CD4-positive, alpha-beta memory T cell (primary cell): ENCODE results near the gene PIEZO1. TPM values are rescaled to one million over a fixed set of nuclear protein-coding genes. Genes with fewer than 3 reads are reported as not detected.
"Not testable (repeated sequence)": the region's sequence is repeated elsewhere in the genome, so short reads cannot be mapped to it uniquely, and the experiment has no call there.

Experiments
- CTCF ChIA-PET: fragments of 350-600 bp; sonication (Branson Sonifier 250); formaldehyde crosslinking; loops from one replicate; lab custom pipeline; 2021; ENCODE audit warnings: inconsistent platforms; ENCODE audit not compliant: partially characterized antibody; lab: Charles Lee
- POLR2A ChIA-PET: fragments of 350-600 bp; sonication (Branson Sonifier 250); formaldehyde crosslinking; loops from one replicate; lab custom pipeline; 2021; ENCODE audit not compliant: partially characterized antibody; lab: Charles Lee
- DNase-seq, 5 donors: peaks; one replicate each; pipeline versions ENCODE4 v3.0.0 to v3.0.0-alpha.2; 2020 to 2022; ENCODE audit warnings: mixed read lengths in 1 of 5
- H3K27ac ChIP-seq: one replicate; pipeline ENCODE4 v1.7.0; 2013; ENCODE audit warnings: low read depth, low read length
- H3K27me3 ChIP-seq: 2 replicates; pipeline ENCODE4 v1.7.0; 2013; ENCODE audit warnings: mild to moderate bottlenecking, low read length, moderate library complexity; ENCODE audit not compliant: insufficient read depth
- H3K36me3 ChIP-seq: 2 replicates; pipeline ENCODE4 v1.7.0; 2013; ENCODE audit warnings: mild to moderate bottlenecking, low read length, moderate library complexity; ENCODE audit not compliant: insufficient read depth
- H3K4me1 ChIP-seq: 2 replicates; pipeline ENCODE4 v1.7.0; 2013; ENCODE audit warnings: mild to moderate bottlenecking, low read length, moderate library complexity; ENCODE audit not compliant: insufficient read depth
- H3K4me3 ChIP-seq, 2 donors: one replicate each; pipeline ENCODE4 v1.7.0; 2013; ENCODE audit warnings: low read length in 2 of 2, mild to moderate bottlenecking in 1 of 2
- H3K9me3 ChIP-seq, 2 donors: one replicate each; pipeline ENCODE4 v1.7.0; 2013; ENCODE audit warnings: low read length in 2 of 2, control low read depth in 1 of 2; ENCODE audit not compliant: control insufficient read depth in 1 of 2
- H3K27ac Mint-ChIP-seq, 7 donors: one replicate each; pipeline ENCODE4 v1.8.0; 2020 to 2021; ENCODE audit warnings: mixed read lengths in 7 of 7, mild to moderate bottlenecking in 6 of 7, inconsistent platforms in 3 of 7, moderate library complexity in 3 of 7
- H3K27me3 Mint-ChIP-seq, 2 donors: one replicate each; pipeline ENCODE4 v1.8.0; 2020 to 2021; ENCODE audit warnings: mixed read lengths in 2 of 2
- H3K36me3 Mint-ChIP-seq, 2 donors: one replicate each; pipeline ENCODE4 v1.8.0; 2020 to 2021; ENCODE audit warnings: mixed read lengths in 2 of 2, inconsistent platforms in 1 of 2, mild to moderate bottlenecking in 1 of 2
- H3K4me1 Mint-ChIP-seq, 4 donors: one replicate each; pipeline ENCODE4 v1.8.0; 2020 to 2021; ENCODE audit warnings: mixed read lengths in 4 of 4, mild to moderate bottlenecking in 1 of 4
- H3K4me3 Mint-ChIP-seq, 8 donors: one replicate each; pipeline ENCODE4 v1.8.0; 2020 to 2021; ENCODE audit warnings: mixed read lengths in 8 of 8, mild to moderate bottlenecking in 7 of 8, moderate library complexity in 6 of 8, inconsistent platforms in 3 of 8
- H3K9me3 Mint-ChIP-seq, 8 donors: one replicate each; pipeline ENCODE4 v1.8.0; 2020 to 2021; ENCODE audit warnings: mixed read lengths in 8 of 8, mild to moderate bottlenecking in 5 of 8, inconsistent platforms in 3 of 8, moderate library complexity in 1 of 8
- intact Hi-C: fragments of 100-400 bp; cut with micrococcal nuclease; formaldehyde crosslinking; loops from one replicate; pipeline ENCODE4 v1.15.1; 2023
- polyA plus RNA-seq, 2 donors: library from polyadenylated mRNA; unstranded; fragments of 300-500 nt; fragmentation: Illumina TruSeq; gene quantifications; one replicate each; pipeline ENCODE4 v1.2.3, GENCODE V29; 2021
- total RNA-seq, 2 experiments: library from RNA; stranded (reverse); gene quantifications; one replicate each; pipeline ENCODE4 v1.2.3, GENCODE V29; 2021

Gene PIEZO1
- total and polyA plus RNA-seq, 4 experiments from 2014 or later = 12.0 to 302 (median 171) TPM

- H3K9me3 Mint-ChIP-seq, H3K27me3 Mint-ChIP-seq, H3K27me3 ChIP-seq, H3K27ac ChIP-seq, intact Hi-C loops, H3K4me3 Mint-ChIP-seq, H3K4me3 ChIP-seq, H3K36me3 ChIP-seq, DNase-seq, H3K36me3 Mint-ChIP-seq, H3K9me3 ChIP-seq: not testable (repeated sequence)
- ChIA-PET CTCF (interaction anchor here (1.5 to 2.1 kb wide), 2 partner anchors 12 to 30 kb away, joined by 5 to 7 read pairs; no protein-coding TSS in a partner anchor), POLR2A (interaction anchor here (0.8 to 2.4 kb wide), 3 partner anchors 11 to 14 kb away, joined by 3 to 7 read pairs (median 5); partner anchors contain the start of gene CDT1)
- H3K4me1 ChIP-seq = peaks cover 49% of the 10 kb centered on the region
- Mint-ChIP-seq H3K27ac (peak overlapping the region in 1 of 7 donors; percentile 84), H3K4me1 (peaks cover 19 to 44% (median 32%) of the 10 kb centered on the region in 4 donors)
Measured at GRCh38 chr16:88788749-88789148, 3.7 kb upstream of the PIEZO1 start.

- H3K36me3 ChIP-seq = no peaks in the 10 kb centered on the region
- peaks cover 0 to 6% of the 10 kb centered on the region in 2 donors for H3K36me3 Mint-ChIP-seq
- no peaks in the 10 kb centered on the region for H3K9me3 ChIP-seq
- H3K4me3 ChIP-seq = no peak overlapping the region
- ChIA-PET CTCF (interaction anchor here (0.9 to 10.7 kb wide), 6 partner anchors 13 to 47 kb away, joined by 3 to 137 read pairs (median 6); no protein-coding TSS in a partner anchor), POLR2A (interaction anchor here (0.8 to 2.4 kb wide), 3 partner anchors 12 to 87 kb away, joined by 3 to 7 read pairs (median 5); partner anchors contain the start of gene CDT1)
- peak overlapping the region in 3 of 8 donors; percentile 3 to 49 (median 36) for H3K4me3 Mint-ChIP-seq
- DNase-seq = no peak
- peak overlapping the region in 3 of 7 donors; percentile 42 to 70 (median 59) for H3K27ac Mint-ChIP-seq
- intact Hi-C loops = no loop called here
- no peak overlapping the region for H3K27ac ChIP-seq
- no peaks in the 10 kb centered on the region for H3K27me3 Mint-ChIP-seq
- H3K27me3 ChIP-seq = no peaks in the 10 kb centered on the region
- peaks cover 50% of the 10 kb centered on the region for H3K4me1 ChIP-seq
- peaks cover 25 to 44% (median 34%) of the 10 kb centered on the region in 4 donors for H3K4me1 Mint-ChIP-seq
- no peaks in the 10 kb centered on the region for H3K9me3 Mint-ChIP-seq
Measured at GRCh38 chr16:88787579-88788314, 2.7 kb upstream of the PIEZO1 start.

GRCh38 chr16:88784856-88785105, 239 bp downstream of the PIEZO1 start:
- H3K27ac Mint-ChIP-seq = no peak overlapping the region
- ChIA-PET CTCF (interaction anchor here (2.7 to 10.7 kb wide), 4 partner anchors 26 to 73 kb away, joined by 13 to 137 read pairs (median 47); partner anchors contain the start of genes GALNS and TRAPPC2L), POLR2A (interaction anchor here (0.7 to 8.8 kb wide), 9 partner anchors 11 to 214 kb away, joined by 3 to 206 read pairs (median 5); partner anchors contain the start of genes APRT, CDT1, GALNS and TRAPPC2L)
- H3K4me3 Mint-ChIP-seq = peak overlapping the region in 1 of 8 donors; percentile 85
- Histone ChIP-seq H3K9me3 (no peaks in the 10 kb centered on the region), H3K4me1 (peaks cover 52% of the 10 kb centered on the region), H3K4me3 (peak overlapping the region in 1 of 2 donors; percentile 70), H3K27ac (peak overlapping the region; percentile 74), H3K27me3 (no peaks in the 10 kb centered on the region), H3K36me3 (no peaks in the 10 kb centered on the region)
- DNase-seq = no peak
- H3K4me1 Mint-ChIP-seq = peaks cover 33 to 46% (median 42%) of the 10 kb centered on the region in 4 donors
- H3K9me3 Mint-ChIP-seq = peaks cover 0 to 1% (median 0%) of the 10 kb centered on the region in 8 donors
- H3K27me3 Mint-ChIP-seq = no peaks in the 10 kb centered on the region
- peaks cover 0 to 16% of the 10 kb centered on the region in 2 donors for H3K36me3 Mint-ChIP-seq
- intact Hi-C loops = loop anchor here (1.0 to 5.0 kb wide), 5 partner anchors 18 to 97 kb away; partner anchors contain the start of genes APRT and SNAI3

- H3K36me3 Mint-ChIP-seq = peaks cover 0 to 16% of the 10 kb centered on the region in 2 donors
- peak overlapping the region in 6 of 7 donors; percentile 53 to 98 (median 79) for H3K27ac Mint-ChIP-seq
- POLR2A ChIA-PET = interaction anchor here (0.9 to 8.8 kb wide), 12 partner anchors 10 to 214 kb away, joined by 3 to 206 read pairs (median 7); partner anchors contain the start of genes APRT, CDT1, CTU2 and GALNS
- peaks cover 52% of the 10 kb centered on the region for H3K4me1 ChIP-seq
- H3K9me3 Mint-ChIP-seq = peaks cover 0 to 1% (median 0%) of the 10 kb centered on the region in 8 donors
- no peaks in the 10 kb centered on the region for H3K27me3 ChIP-seq
- H3K4me1 Mint-ChIP-seq = peaks cover 30 to 46% (median 40%) of the 10 kb centered on the region in 4 donors
- CTCF ChIA-PET = interaction anchor here (0.8 to 10.7 kb wide), 8 partner anchors 16 to 164 kb away, joined by 3 to 137 read pairs (median 8); partner anchors contain the start of genes GALNS and TRAPPC2L
- intact Hi-C loops = loop anchor here (5.0 kb wide), 1 partner anchor 97 kb away; the partner anchor contains the start of gene SNAI3
- no peaks in the 10 kb centered on the region for H3K36me3 ChIP-seq
- H3K4me3 Mint-ChIP-seq = peak overlapping the region; percentile 79 to 94 (median 86)
- no peaks in the 10 kb centered on the region for H3K27me3 Mint-ChIP-seq
- no peaks in the 10 kb centered on the region for H3K9me3 ChIP-seq
- H3K4me3 ChIP-seq = peak overlapping the region; percentile 26 to 70
- H3K27ac ChIP-seq = peak overlapping the region; percentile 74
- peak in 3 of 5 donors; percentile 30 to 43 (median 38) for DNase-seq
Measured at GRCh38 chr16:88784074-88784855, 755 bp downstream of the PIEZO1 start.

GRCh38 chr16:88783391-88784073, 1.5 kb downstream of the PIEZO1 start:
- peak overlapping the region; percentile 81 to 97 (median 90) for H3K4me3 Mint-ChIP-seq
- no peak for DNase-seq
- no peaks in the 10 kb centered on the region for H3K36me3 ChIP-seq
- H3K27ac Mint-ChIP-seq = peak overlapping the region; percentile 95 to 98 (median 95)
- ChIA-PET POLR2A (interaction anchor here (0.5 to 8.8 kb wide), 15 partner anchors 10 to 213 kb away, joined by 3 to 206 read pairs (median 5); partner anchors contain the start of genes APRT, CDT1, CTU2 and GALNS), CTCF (interaction anchor here (0.7 to 10.7 kb wide), 10 partner anchors 15 to 164 kb away, joined by 3 to 137 read pairs (median 4); partner anchors contain the start of genes GALNS and TRAPPC2L)
- no peaks in the 10 kb centered on the region for H3K9me3 ChIP-seq
- H3K27me3 Mint-ChIP-seq = no peaks in the 10 kb centered on the region
- intact Hi-C loops = loop anchor here (2.0 to 5.0 kb wide), 2 partner anchors 25 to 96 kb away; partner anchors contain the start of gene SNAI3
- H3K4me3 ChIP-seq = peak overlapping the region; percentile 26 to 70
- peaks cover 0 to 1% (median 0%) of the 10 kb centered on the region in 8 donors for H3K9me3 Mint-ChIP-seq
- peaks cover 0 to 16% of the 10 kb centered on the region in 2 donors for H3K36me3 Mint-ChIP-seq
- no peaks in the 10 kb centered on the region for H3K27me3 ChIP-seq
- peaks cover 30 to 51% (median 42%) of the 10 kb centered on the region in 4 donors for H3K4me1 Mint-ChIP-seq
- peak overlapping the region; percentile 74 for H3K27ac ChIP-seq
- H3K4me1 ChIP-seq = peaks cover 59% of the 10 kb centered on the region
